Keratinocyte (primary cell): ENCODE data around the gene DLEC1. TPM values are rescaled to one million over a fixed set of nuclear protein-coding genes. Genes with fewer than 3 reads are reported as not detected.

Experiments used
- DNase-seq: peaks from one replicate; pipeline ENCODE4 v3.0.0-alpha.2; 2011; ENCODE audit warnings: low read depth, missing footprints, low spot score
- FAIRE-seq: peaks from 2 replicates; lab custom pipeline; 2011; peaks lifted over from hg19 to GRCh38; lab: Jason Lieb, UNC
- H2AFZ ChIP-seq: 2 replicates; pipeline ENCODE4 v1.6.0; 2012; ENCODE audit warnings: low read length, control low read depth, inconsistent platforms; ENCODE audit not compliant: control insufficient read depth
- H3K27ac ChIP-seq: 2 replicates; pipeline ENCODE4 v1.5.1; 2011; ENCODE audit warnings: low read length; ENCODE audit not compliant: control insufficient read depth, insufficient read depth
- H3K27me3 ChIP-seq: 3 replicates; pipeline ENCODE4 v1.6.0; 2011; ENCODE audit warnings: low read length; ENCODE audit not compliant: control insufficient read depth, insufficient read depth; ENCODE audit errors: extremely low read depth
- H3K36me3 ChIP-seq, 2 experiments: 2 replicates in 1 of 2; 3 replicates in 1 of 2; pipeline ENCODE4 v1.5.1; 2011; ENCODE audit warnings: low read length in 2 of 2, mild to moderate bottlenecking in 1 of 2; ENCODE audit not compliant: control insufficient read depth in 2 of 2, insufficient read depth in 2 of 2; ENCODE audit errors: extremely low read depth in 1 of 2
- H3K4me1 ChIP-seq: 3 replicates; pipeline ENCODE4 v1.5.1; 2011; ENCODE audit warnings: low read length; ENCODE audit not compliant: control insufficient read depth, insufficient read depth; ENCODE audit errors: extremely low read depth
- H3K4me2 ChIP-seq: 3 replicates; pipeline ENCODE4 v1.6.0; 2011; ENCODE audit warnings: low read depth, low read length; ENCODE audit not compliant: control insufficient read depth, insufficient read depth; ENCODE audit errors: extremely low read depth
- H3K4me3 ChIP-seq, 3 experiments: fragments of 200-600 bp in 1 of 3; sonication (generic) in 1 of 3; 2 replicates in 2 of 3; 3 replicates in 1 of 3; pipeline ENCODE4 v1.5.1; 2011 to 2016; ENCODE audit warnings: low read length in 3 of 3, mild to moderate bottlenecking in 3 of 3, control low read depth in 2 of 3, inconsistent platforms in 1 of 3, low read depth in 1 of 3, mixed read lengths in 1 of 3, mixed run types in 1 of 3, moderate library complexity in 1 of 3; ENCODE audit not compliant: control insufficient read depth in 2 of 3, insufficient read depth in 2 of 3; ENCODE audit errors: extremely low read depth in 1 of 3
- H3K79me2 ChIP-seq: 2 replicates; pipeline ENCODE4 v1.6.0; 2012; ENCODE audit warnings: low read length; ENCODE audit not compliant: control insufficient read depth, insufficient read depth
- H3K9ac ChIP-seq: 3 replicates; pipeline ENCODE4 v1.6.0; 2011; ENCODE audit warnings: low read length; ENCODE audit not compliant: control insufficient read depth, insufficient read depth; ENCODE audit errors: extremely low read depth
- H3K9me1 ChIP-seq: 3 replicates; pipeline ENCODE4 v1.6.0; 2011; ENCODE audit warnings: low read length; ENCODE audit not compliant: control insufficient read depth, insufficient read depth; ENCODE audit errors: extremely low read depth
- H3K9me3 ChIP-seq: 2 replicates; pipeline ENCODE4 v1.5.1; 2012; ENCODE audit warnings: low read depth, low read length; ENCODE audit not compliant: control insufficient read depth
- H4K20me1 ChIP-seq: 3 replicates; pipeline ENCODE4 v1.6.0; 2011; ENCODE audit warnings: low read length; ENCODE audit not compliant: control insufficient read depth, insufficient read depth; ENCODE audit errors: extremely low read depth
- CTCF ChIP-seq, 3 experiments: IDR thresholded peaks in 1 of 3; conservative IDR thresholded peaks in 1 of 3; optimal IDR thresholded peaks in 1 of 3; 2 replicates in 2 of 3; 3 replicates in 1 of 3; pipeline versions ENCODE3 to v1.5.1; 2011; ENCODE audit warnings: low read length in 3 of 3, mild to moderate bottlenecking in 3 of 3, moderate library complexity in 2 of 3, control low read depth in 1 of 3, inconsistent platforms in 1 of 3; ENCODE audit not compliant: insufficient read depth in 2 of 3; ENCODE audit errors: extremely low read depth in 1 of 3
- EZH2 ChIP-seq: IDR thresholded peaks from one replicate; pipeline ENCODE4 v1.6.1; 2012; ENCODE audit warnings: inconsistent platforms, mild to moderate bottlenecking, low read length, moderate library complexity
- dilution Hi-C: fragments of 300-500 bp; cut with MboI; formaldehyde crosslinking; loops from one replicate; pipeline ENCODE4 v1.7.0; 2020; ENCODE audit warnings: low sequenced_read_pairs; ENCODE audit not compliant: extremely low pct_ligation_motif_present
- polyA plus RNA-seq, 5 experiments: library from polyadenylated mRNA; depleted of rRNA in 3 of 5; stranded (reverse) in 3 of 5; stranded (forward) in 1 of 5; unstranded in 1 of 5; fragments of >200 nt; gene quantifications; 1 replicate in 1 of 5; 2 replicates in 3 of 5; 3 replicates in 1 of 5; pipeline versions ENCODE4 v1.2.1 to v1.2.3, GENCODE V29; 2011 to 2012; ENCODE audit warnings: missing spikeins in 2 of 5, low read depth in 1 of 5, low replicate concordance in 1 of 5

DLEC1 gene
- polyA plus RNA-seq, 1 donor (not counting 4 experiments of a cell fraction or from before 2014, with no cell fraction given), result not detected

DNA sequence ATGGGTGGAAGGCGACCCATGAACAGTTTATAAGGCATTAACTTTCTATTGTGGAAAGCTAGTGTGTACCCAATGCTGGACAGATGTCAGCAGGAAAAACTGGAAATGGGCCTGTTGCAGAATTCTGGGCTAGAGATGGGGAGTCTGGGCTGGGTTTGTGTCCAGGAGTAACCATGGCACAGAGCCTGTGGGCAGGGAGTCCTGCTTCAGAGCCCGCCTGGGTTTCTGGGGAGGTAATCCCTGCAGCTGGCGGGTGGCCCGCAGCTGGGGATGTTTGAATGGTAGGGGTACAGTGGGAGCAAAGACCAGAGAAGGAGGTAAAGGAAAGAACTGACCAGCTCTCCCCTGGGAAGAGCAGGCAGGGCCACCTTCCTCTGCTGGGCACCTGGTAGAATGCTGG is 72.2 kb downstream of the DLEC1 start:
- H4K20me1 ChIP-seq, result no peaks in the 10 kb centered on the region
- H3K9me1 ChIP-seq, result no peaks in the 10 kb centered on the region
- no peak for TF ChIP-seq EZH2
- TF ChIP-seq CTCF (optimal IDR thresholded peaks at IDR 0.05 in 1 of 3, IDR thresholded peaks at IDR 0.05 in 1 of 3, conservative IDR thresholded peaks at IDR 0.05 in 1 of 3; ENCODE audit: extremely low read depth in 1 of 3, insufficient read depth in 2 of 3, low read length in 3 of 3), result no peak
- FAIRE-seq, result no peak
- DNase-seq, result no peak
- H3K9ac ChIP-seq, result no peak overlapping the region
- dilution Hi-C loops, result no loop called here
- H3K27ac ChIP-seq, result no peak overlapping the region
- no peak overlapping the region for H3K4me2 ChIP-seq
- no peaks in the 10 kb centered on the region for H3K36me3 ChIP-seq
- H3K4me1 ChIP-seq, result no peaks in the 10 kb centered on the region
- H3K4me3 ChIP-seq, result no peak overlapping the region
- no peak overlapping the region for H2AFZ ChIP-seq
- peaks cover 2% of the 10 kb centered on the region for H3K27me3 ChIP-seq
- no peaks in the 10 kb centered on the region for H3K79me2 ChIP-seq
- no peaks in the 10 kb centered on the region for H3K9me3 ChIP-seq

GRCh38 chr3:38111696-38112377 is 72.8 kb downstream of the DLEC1 start:
- dilution Hi-C loops, result no loop called here
- DNase-seq, result no peak
- H3K9me3 ChIP-seq, result no peaks in the 10 kb centered on the region
- H4K20me1 ChIP-seq, result no peaks in the 10 kb centered on the region
- H2AFZ ChIP-seq, result no peak overlapping the region
- no peak overlapping the region for H3K27ac ChIP-seq
- H3K4me3 ChIP-seq, result no peak overlapping the region
- no peaks in the 10 kb centered on the region for H3K79me2 ChIP-seq
- no peak overlapping the region for H3K4me2 ChIP-seq
- no peaks in the 10 kb centered on the region for H3K36me3 ChIP-seq
- H3K9ac ChIP-seq, result no peak overlapping the region
- peaks cover 2% of the 10 kb centered on the region for H3K27me3 ChIP-seq
- no peaks in the 10 kb centered on the region for H3K9me1 ChIP-seq
- FAIRE-seq, result no peak
- TF ChIP-seq CTCF (optimal IDR thresholded peaks at IDR 0.05 in 1 of 3, IDR thresholded peaks at IDR 0.05 in 1 of 3, conservative IDR thresholded peaks at IDR 0.05 in 1 of 3; ENCODE audit: extremely low read depth in 1 of 3, insufficient read depth in 2 of 3, low read length in 3 of 3), result no peak
- no peak for TF ChIP-seq EZH2
- no peaks in the 10 kb centered on the region for H3K4me1 ChIP-seq
